NCI-H1417 (cell line): Measurements from ENCODE around the gene NECAB2.
A peak's percentile ranks its signal among the peaks of the same experiment; 100 is the strongest.
"Not testable (repeated sequence)": the region's sequence is repeated elsewhere in the genome, so short reads cannot be mapped to it uniquely, and the experiment has no call there.

Experiments
- DNase-seq, 3 experiments: peaks; one replicate each; lab custom pipeline; 2025; lab: John Stamatoyannopoulos, UW

Gene NECAB2

GRCh38 chr16:83936581-83937165 is 31.4 kb upstream of the NECAB2 start:
- no peak for DNase-seq

- no peak for DNase-seq
Observed at GRCh38 chr16:83937267-83937666, 30.8 kb upstream of the NECAB2 start.

- no peak for DNase-seq
Observed at GRCh38 chr16:83937922-83938885, 29.8 kb upstream of the NECAB2 start.

- no peak for DNase-seq
Observed at GRCh38 chr16:83939266-83939855, 28.7 kb upstream of the NECAB2 start.

GRCh38 chr16:83940119-83940518 is 27.9 kb upstream of the NECAB2 start:
- peak in 1 of 3 experiments; percentile 24 for DNase-seq

GRCh38 chr16:83940630-83941378 is 27.2 kb upstream of the NECAB2 start:
- DNase-seq, result peak; percentile 26 to 60 (median 35)

- DNase-seq, result not testable (repeated sequence)
Observed at GRCh38 chr16:83941546-83941945, 26.5 kb upstream of the NECAB2 start.

GRCh38 chr16:83942074-83942473 is 26.0 kb upstream of the NECAB2 start:
- no peak for DNase-seq

- DNase-seq, result no peak
Observed at GRCh38 chr16:83942815-83943515, 25.1 kb upstream of the NECAB2 start.

- DNase-seq, result no peak
Observed at GRCh38 chr16:83943516-83944050, 24.5 kb upstream of the NECAB2 start.

GRCh38 chr16:83945587-83945986 is 22.5 kb upstream of the NECAB2 start:
- DNase-seq, result no peak

GRCh38 chr16:83946154-83946780 is 21.8 kb upstream of the NECAB2 start:
- no peak for DNase-seq

GRCh38 chr16:83946781-83947566 is 21.1 kb upstream of the NECAB2 start:
- no peak for DNase-seq

GRCh38 chr16:83947642-83948234 is 20.3 kb upstream of the NECAB2 start:
- DNase-seq, result no peak

- DNase-seq, result no peak
Observed at GRCh38 chr16:83948914-83949723, 18.9 kb upstream of the NECAB2 start.

GRCh38 chr16:83949724-83950001 is 18.4 kb upstream of the NECAB2 start:
- DNase-seq, result no peak

- DNase-seq, result not testable (repeated sequence)
Observed at GRCh38 chr16:83950862-83951399, 17.1 kb upstream of the NECAB2 start.

- no peak for DNase-seq
Observed at GRCh38 chr16:83951544-83951943, 16.5 kb upstream of the NECAB2 start.

- DNase-seq, result no peak
Observed at GRCh38 chr16:83952587-83952939, 15.5 kb upstream of the NECAB2 start.
